ENCODE results near the gene RSPH1. TPM values are rescaled to one million over a fixed set of nuclear protein-coding genes. Genes with fewer than 3 reads are reported as not detected.

RSPH1 gene
- total and polyA plus RNA-seq, 2 of the 8 experiments (the other 6 are each of a cell fraction or from before 2014, with no cell fraction given): 0.24 TPM; not detected in 1

GRCh38 chr21:42423685-42424084 lies 72.3 kb downstream of the RSPH1 start:
- no peak for FAIRE-seq
- WGBS, 2 experiments (ENCODE audit: extremely low coverage in 1 of 2, insufficient coverage in 1 of 2, insufficient read length in 1 of 2, insufficient replicate concordance in 2 of 2, low coverage in 1 of 2, low lambda C conversion rate in 2 of 2, missing lambda C conversion rate in 1 of 2): 94% methylated on average over 2 of the region's 2 CpGs; no CpG with 5 or more reads in 1 of the 2 experiments
- CTCF ChIA-PET (ENCODE audit: partially characterized antibody): interaction anchor here (0.6 to 2.0 kb wide), 10 partner anchors 10 to 440 kb away, joined by 3 to 7 read pairs (median 3); no protein-coding TSS in a partner anchor
- TF ChIP-seq, protein P1, sequence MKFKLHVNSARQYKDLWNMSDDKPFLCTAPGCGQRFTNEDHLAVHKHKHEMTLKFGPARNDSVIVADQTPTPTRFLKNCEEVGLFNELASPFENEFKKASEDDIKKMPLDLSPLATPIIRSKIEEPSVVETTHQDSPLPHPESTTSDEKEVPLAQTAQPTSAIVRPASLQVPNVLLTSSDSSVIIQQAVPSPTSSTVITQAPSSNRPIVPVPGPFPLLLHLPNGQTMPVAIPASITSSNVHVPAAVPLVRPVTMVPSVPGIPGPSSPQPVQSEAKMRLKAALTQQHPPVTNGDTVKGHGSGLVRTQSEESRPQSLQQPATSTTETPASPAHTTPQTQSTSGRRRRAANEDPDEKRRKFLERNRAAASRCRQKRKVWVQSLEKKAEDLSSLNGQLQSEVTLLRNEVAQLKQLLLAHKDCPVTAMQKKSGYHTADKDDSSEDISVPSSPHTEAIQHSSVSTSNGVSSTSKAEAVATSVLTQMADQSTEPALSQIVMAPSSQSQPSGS (IDR thresholded peaks at IDR 0.05; ENCODE audit: low read length): no peak
- no peak for TF ChIP-seq RNF2 (IDR thresholded peaks at IDR 0.05; ENCODE audit: borderline replicate concordance, low read depth, low read length, missing control alignments, poor library complexity, severe bottlenecking)
- TF ChIP-seq, protein P2, sequence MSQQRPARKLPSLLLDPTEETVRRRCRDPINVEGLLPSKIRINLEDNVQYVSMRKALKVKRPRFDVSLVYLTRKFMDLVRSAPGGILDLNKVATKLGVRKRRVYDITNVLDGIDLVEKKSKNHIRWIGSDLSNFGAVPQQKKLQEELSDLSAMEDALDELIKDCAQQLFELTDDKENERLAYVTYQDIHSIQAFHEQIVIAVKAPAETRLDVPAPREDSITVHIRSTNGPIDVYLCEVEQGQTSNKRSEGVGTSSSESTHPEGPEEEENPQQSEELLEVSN (IDR thresholded peaks at IDR 0.05): no peak
- TF ChIP-seq NRF1 (IDR thresholded peaks at IDR 0.05; ENCODE audit: low read depth, low read length): no peak
- TF ChIP-seq POLR2A (IDR thresholded peaks at IDR 0.05; ENCODE audit: control extremely low read depth in 1 of 2, low read depth in 2 of 2, low read length in 2 of 2): no peak
- TF ChIP-seq RFX5 (IDR thresholded peaks at IDR 0.05; ENCODE audit: borderline replicate concordance, low read depth, low read length): no peak
- TF ChIP-seq SIRT6 (IDR thresholded peaks at IDR 0.05; ENCODE audit: low read length): no peak
- TF ChIP-seq TBP (IDR thresholded peaks at IDR 0.05; ENCODE audit: low read depth, low read length): no peak
- TF ChIP-seq POU5F1 (IDR thresholded peaks at IDR 0.05; ENCODE audit: low read depth, low read length): no peak
- TF ChIP-seq RBBP5 (IDR thresholded peaks at IDR 0.05; ENCODE audit: borderline replicate concordance, low read depth, low read length): no peak
- no peak for TF ChIP-seq RXRA (IDR thresholded peaks at IDR 0.05; ENCODE audit: insufficient read depth, low read depth, low read length)
- TF ChIP-seq FOSL1 (IDR thresholded peaks at IDR 0.05; ENCODE audit: insufficient read depth, low read depth, low read length): no peak

More at GRCh38 chr21:42423685-42424084, 72.3 kb downstream of the RSPH1 start:
- Histone ChIP-seq H2BK20ac (ENCODE audit: low read length) (no peak overlapping the region), H2BK15ac (ENCODE audit: low read length) (no peak overlapping the region), H2AK5ac (ENCODE audit: low read depth, low read length) (no peak overlapping the region), H3K56ac (replicated peaks; ENCODE audit: insufficient read length, low read depth, low read length) (no peak overlapping the region), H3K9me3 (ENCODE audit: insufficient read depth in 2 of 2, low read depth in 1 of 2, low read length in 1 of 2) (0 out of 4 replicates have a peak, but pooled peaks cover 0 to 2% of the 10 kb centered on the region in 2 experiments), H3K9ac (replicated peaks in 1 of 4; ENCODE audit: extremely low read depth in 1 of 4, low read depth in 3 of 4, low read length in 3 of 4) (no peak overlapping the region), H3K79me2 (ENCODE audit: control insufficient read depth in 1 of 2, insufficient read depth in 2 of 2, low read length in 2 of 2) (no peaks in the 10 kb centered on the region), H3K4me2 (ENCODE audit: insufficient read depth in 1 of 2, low read depth in 2 of 2, low read length in 2 of 2) (no peak overlapping the region), H4K8ac (ENCODE audit: extremely low read depth, insufficient read depth, low read length) (no peak overlapping the region), H3K4ac (replicated peaks; ENCODE audit: insufficient read length, low read depth, low read length) (no peak overlapping the region), H2AFZ (ENCODE audit: low read length) (no peak overlapping the region), H4K91ac (replicated peaks; ENCODE audit: insufficient read length, low read length) (no peak overlapping the region), H3K79me1 (ENCODE audit: low read depth, low read length) (no peaks in the 10 kb centered on the region), H3K4me3 (ENCODE audit: extremely low read depth in 1 of 4, insufficient read depth in 2 of 4, low read depth in 3 of 4, low read length in 4 of 4) (no peak overlapping the region), H3K18ac (ENCODE audit: extremely low read depth, low read length) (no peak overlapping the region), H3K14ac (ENCODE audit: insufficient read length) (no peak overlapping the region), H2BK120ac (replicated peaks; ENCODE audit: low read depth, low read length) (no peak overlapping the region), H4K5ac (ENCODE audit: insufficient read length, low read depth, low read length) (no peak overlapping the region), H3K23me2 (ENCODE audit: low read depth, low read length) (no peaks in the 10 kb centered on the region), H3K23ac (ENCODE audit: insufficient read length) (no peak overlapping the region), H3K27ac (ENCODE audit: low read depth, low read length) (no peak overlapping the region), H4K20me1 (replicated peaks in 1 of 2; ENCODE audit: control insufficient read depth in 1 of 2, insufficient read depth in 2 of 2, low read length in 2 of 2) (no peaks in the 10 kb centered on the region), H2BK12ac (ENCODE audit: low read depth, low read length) (no peak overlapping the region), H2BK5ac (ENCODE audit: low read depth, low read length) (no peak overlapping the region), H3K4me1 (replicated peaks in 1 of 4; ENCODE audit: control insufficient read depth in 3 of 4, insufficient read depth in 4 of 4, low read length in 3 of 4) (no peaks in the 10 kb centered on the region), H3K27me3 (replicated peaks in 1 of 4; ENCODE audit: control insufficient read depth in 3 of 4, extremely low read depth in 1 of 4, insufficient read depth in 3 of 4, low read length in 3 of 4) (no peaks in the 10 kb centered on the region; a peak in 1 of 7 replicates), H3K36me3 (ENCODE audit: control insufficient read depth in 2 of 4, insufficient read depth in 4 of 4, low read length in 3 of 4) (no peaks in the 10 kb centered on the region)
- POLR2A ChIA-PET (ENCODE audit: partially characterized antibody): no interaction called here
- no peak for DNase-seq (ENCODE audit: low read depth in 1 of 2, low spot score in 2 of 2)

Data from H1 (cell line).